B cell (primary cell): Measurements from ENCODE around the gene TUBG1. TPM values are rescaled to one million over a fixed set of nuclear protein-coding genes. Genes with fewer than 3 reads are reported as not detected.
A peak's percentile ranks its signal among the peaks of the same experiment; 100 is the strongest.

Experiments used
- ATAC-seq: fragments of 200-7000 bp; cut with Tn5 transposase; one replicate; pipeline ENCODE4 v1.10.0; 2021; ENCODE audit warnings: low read depth, mild to moderate bottlenecking, moderate number of reproducible peaks, moderate library complexity
- CTCF ChIA-PET: fragments of 350-600 bp; sonication (Branson Sonifier 250); formaldehyde crosslinking; loops from one replicate; lab custom pipeline; 2021; ENCODE audit warnings: antibody characterized with exemption, inconsistent platforms; lab: Charles Lee
- POLR2A ChIA-PET: fragments of 350-600 bp; sonication (Branson Sonifier 250); formaldehyde crosslinking; loops from one replicate; lab custom pipeline; 2021; ENCODE audit warnings: antibody characterized with exemption; lab: Charles Lee
- DNase-seq: peaks from one replicate; pipeline ENCODE4 v3.0.0; 2013
- H2AFZ ChIP-seq: 2 replicates; pipeline ENCODE4 v1.6.1; 2012; ENCODE audit warnings: mild to moderate bottlenecking, low read depth, low read length; ENCODE audit not compliant: insufficient read depth, poor library complexity, severe bottlenecking
- H3K27ac ChIP-seq, 2 donors: 1 replicate in 1 of 2; 2 replicates in 1 of 2; pipeline ENCODE4 v1.5.1; 2012 to 2013; ENCODE audit warnings: low read length in 2 of 2, mild to moderate bottlenecking in 2 of 2, moderate library complexity in 1 of 2
- H3K27me3 ChIP-seq, 4 experiments: fragments of 200-600 bp in 1 of 4; sonication (generic) in 1 of 4; replicated peaks in 1 of 4; 1 replicate in 2 of 4; 2 replicates in 2 of 4; pipeline versions ENCODE4 v1.6.1 to v1.7.0; 2013 to 2016; ENCODE audit warnings: low read length in 3 of 4, mild to moderate bottlenecking in 2 of 4, mixed read lengths in 1 of 4, moderate library complexity in 1 of 4; ENCODE audit not compliant: insufficient read depth in 4 of 4, control insufficient read depth in 3 of 4; ENCODE audit errors: control extremely low read depth in 1 of 4
- H3K36me3 ChIP-seq, 2 experiments: replicated peaks in 1 of 2; 1 replicate in 1 of 2; 2 replicates in 1 of 2; pipeline versions ENCODE4 v1.6.1 to v1.7.1; 2013; ENCODE audit warnings: low read length in 1 of 2; ENCODE audit not compliant: insufficient read depth in 2 of 2, control insufficient read depth in 1 of 2; ENCODE audit errors: control extremely low read depth in 1 of 2, extremely low read depth in 1 of 2
- H3K4me1 ChIP-seq, 2 donors: fragments of 200-600 bp in 1 of 2; sonication (generic) in 1 of 2; 1 replicate in 1 of 2; 2 replicates in 1 of 2; pipeline versions ENCODE4 v1.5.1 to v1.6.1; 2013 to 2017; ENCODE audit warnings: low read length in 2 of 2; ENCODE audit not compliant: control insufficient read depth in 2 of 2, insufficient read depth in 2 of 2
- H3K4me2 ChIP-seq: replicated peaks from 2 replicates; pipeline ENCODE3; 2012; ENCODE audit warnings: mild to moderate bottlenecking, low read depth, low read length; ENCODE audit not compliant: poor library complexity, severe bottlenecking
- H3K4me3 ChIP-seq, 5 experiments: fragments of 200-600 bp in 1 of 5; sonication (generic) in 1 of 5; 1 replicate in 3 of 5; 2 replicates in 2 of 5; pipeline versions ENCODE4 v1.5.1 to v1.7.0; 2011 to 2016; ENCODE audit warnings: low read length in 4 of 5, mild to moderate bottlenecking in 4 of 5, low read depth in 2 of 5, control low read depth in 1 of 5, moderate library complexity in 1 of 5; ENCODE audit not compliant: insufficient read depth in 1 of 5; ENCODE audit errors: control extremely low read depth in 1 of 5, extremely low read depth in 1 of 5
- H3K79me2 ChIP-seq: fragments of 200-600 bp; sonication (generic); one replicate; pipeline ENCODE4 v1.6.0; 2016; ENCODE audit warnings: low read length; ENCODE audit not compliant: control insufficient read depth, insufficient read depth
- H3K9ac ChIP-seq: fragments of 200-600 bp; sonication (generic); 2 replicates; pipeline ENCODE4 v1.6.1; 2017; ENCODE audit warnings: mild to moderate bottlenecking, low read length, moderate library complexity
- H3K9me3 ChIP-seq, 3 donors: one replicate each; pipeline versions ENCODE4 v1.6.1 to v1.7.1; 2013; ENCODE audit warnings: low read length in 2 of 3; ENCODE audit not compliant: control insufficient read depth in 2 of 3, insufficient read depth in 1 of 3; ENCODE audit errors: control extremely low read depth in 1 of 3
- H4K20me1 ChIP-seq: 2 replicates; pipeline ENCODE4 v1.6.0; 2012; ENCODE audit warnings: mild to moderate bottlenecking, low read length; ENCODE audit not compliant: insufficient read depth, control insufficient read depth, poor library complexity, severe bottlenecking
- H3K27ac Mint-ChIP-seq: one replicate; pipeline ENCODE4 v1.8.0; 2021; ENCODE audit warnings: mixed read lengths
- H3K27me3 Mint-ChIP-seq: one replicate; pipeline ENCODE4 v1.8.0; 2021; ENCODE audit warnings: mixed read lengths
- H3K4me1 Mint-ChIP-seq: one replicate; pipeline ENCODE4 v1.8.0; 2021; ENCODE audit warnings: mixed read lengths
- H3K4me3 Mint-ChIP-seq: one replicate; pipeline ENCODE4 v1.8.0; 2021; ENCODE audit warnings: mixed read lengths
- H3K9me3 Mint-ChIP-seq: one replicate; pipeline ENCODE4 v1.8.0; 2022; ENCODE audit warnings: mixed read lengths; ENCODE audit not compliant: insufficient read depth
- EZH2 ChIP-seq: IDR thresholded peaks from 2 replicates; pipeline ENCODE4 v1.6.1; 2012; ENCODE audit warnings: borderline replicate concordance, low read depth, mild to moderate bottlenecking, moderate library complexity, low read length; ENCODE audit not compliant: insufficient read depth, poor library complexity, severe bottlenecking
- WGBS: methylation state at CpG from one replicate; pipeline ENCODE4 v1.1.5; 2013; ENCODE audit warnings: missing lambda C conversion rate; ENCODE audit not compliant: insufficient coverage; 5-methylcytosine and 5-hydroxymethylcytosine counted together
- intact Hi-C: fragments of 100-400 bp; cut with micrococcal nuclease; formaldehyde crosslinking; loops from one replicate; pipeline ENCODE4 v1.10.0; 2022
- polyA plus RNA-seq: library from polyadenylated mRNA; depleted of rRNA; stranded (reverse); fragments of >200 nt; gene quantifications from 2 replicates; pipeline ENCODE4 v1.2.3, GENCODE V29; 2012
- total RNA-seq, 2 donors: library from RNA; stranded (reverse); fragments of 120-200 nt in 1 of 2; gene quantifications; 1 replicate in 1 of 2; 2 replicates in 1 of 2; pipeline versions ENCODE4 v1.2.3 to v1.2.4, GENCODE V29; 2013 to 2022
- TF ChIP-seq, protein P1 (sequence below): fragments of 200-600 bp; IDR thresholded peaks from one replicate; pipeline ENCODE4 v1.8.0; 2022; ENCODE audit warnings: antibody characterized with exemption, mild to moderate bottlenecking

Gene TUBG1
- total and polyA plus RNA-seq, 2 donors (not counting 1 experiment from before 2014, with no cell fraction given), result 17.2 to 19.5 TPM

DNA sequence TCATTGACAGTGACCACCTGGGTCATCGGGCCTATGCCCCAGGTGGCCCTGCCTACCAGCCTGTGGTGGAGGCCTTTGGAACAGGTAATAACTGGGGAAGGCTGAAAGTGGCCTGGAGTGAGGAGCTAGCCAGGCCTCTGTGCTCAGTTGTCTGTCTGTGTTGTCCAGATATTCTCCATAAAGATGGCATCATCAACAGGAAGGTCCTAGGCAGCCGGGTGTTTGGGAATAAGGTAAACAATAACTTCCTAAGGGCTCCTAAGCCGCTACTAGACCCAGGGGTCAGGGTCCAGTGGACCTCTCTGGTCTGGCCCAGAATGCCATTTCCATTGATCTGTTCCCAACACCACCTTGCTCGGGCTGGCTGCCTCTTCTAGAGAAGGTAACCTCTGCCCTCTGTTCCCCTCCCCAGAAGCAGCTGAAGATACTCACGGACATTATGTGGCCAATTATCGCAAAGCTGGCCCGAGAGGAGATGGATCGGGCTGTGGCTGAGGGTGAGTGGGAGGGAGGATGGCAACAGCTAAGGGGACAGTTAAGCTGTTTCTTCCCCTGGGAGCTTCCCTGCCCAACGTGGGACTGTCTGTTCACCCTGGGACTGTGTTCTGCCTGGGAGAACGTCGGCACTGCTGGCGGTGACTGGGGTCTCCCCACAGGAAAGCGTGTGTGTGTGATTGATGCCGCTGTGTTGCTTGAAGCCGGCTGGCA, 44.5 kb upstream of the TUBG1 start:
- WGBS, result over 99% methylated on average over 11 of the region's 15 CpGs

More for the DNA sequence above, 44.5 kb upstream of the TUBG1 start:
- Histone ChIP-seq H3K4me1 (peaks cover 31 to 49% of the 10 kb centered on the region in 2 donors), H4K20me1 (peaks cover 25% of the 10 kb centered on the region), H3K27ac (peak overlapping the region in 1 of 2 donors; percentile 34), H3K4me3 (no peak overlapping the region), H3K9ac (no peak overlapping the region), H3K4me2 (no peak overlapping the region), H2AFZ (no peak overlapping the region), H3K27me3 (no peaks in the 10 kb centered on the region), H3K36me3 (peaks cover 0 to 38% of the 10 kb centered on the region in 2 experiments), H3K9me3 (no peaks in the 10 kb centered on the region), H3K79me2 (peaks cover 69% of the 10 kb centered on the region)
- DNase-seq (no peak), ATAC-seq (no peak)
- TF ChIP-seq, protein P1, sequence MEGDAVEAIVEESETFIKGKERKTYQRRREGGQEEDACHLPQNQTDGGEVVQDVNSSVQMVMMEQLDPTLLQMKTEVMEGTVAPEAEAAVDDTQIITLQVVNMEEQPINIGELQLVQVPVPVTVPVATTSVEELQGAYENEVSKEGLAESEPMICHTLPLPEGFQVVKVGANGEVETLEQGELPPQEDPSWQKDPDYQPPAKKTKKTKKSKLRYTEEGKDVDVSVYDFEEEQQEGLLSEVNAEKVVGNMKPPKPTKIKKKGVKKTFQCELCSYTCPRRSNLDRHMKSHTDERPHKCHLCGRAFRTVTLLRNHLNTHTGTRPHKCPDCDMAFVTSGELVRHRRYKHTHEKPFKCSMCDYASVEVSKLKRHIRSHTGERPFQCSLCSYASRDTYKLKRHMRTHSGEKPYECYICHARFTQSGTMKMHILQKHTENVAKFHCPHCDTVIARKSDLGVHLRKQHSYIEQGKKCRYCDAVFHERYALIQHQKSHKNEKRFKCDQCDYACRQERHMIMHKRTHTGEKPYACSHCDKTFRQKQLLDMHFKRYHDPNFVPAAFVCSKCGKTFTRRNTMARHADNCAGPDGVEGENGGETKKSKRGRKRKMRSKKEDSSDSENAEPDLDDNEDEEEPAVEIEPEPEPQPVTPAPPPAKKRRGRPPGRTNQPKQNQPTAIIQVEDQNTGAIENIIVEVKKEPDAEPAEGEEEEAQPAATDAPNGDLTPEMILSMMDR, result no peak
- TF ChIP-seq EZH2, result no peak
- POLR2A ChIA-PET, result interaction anchor here (0.6 to 0.7 kb wide), 2 partner anchors 8 to 87 kb away, joined by 3 to 5 read pairs; no protein-coding TSS in a partner anchor
- Mint-ChIP-seq H3K27me3 (no peaks in the 10 kb centered on the region), H3K4me3 (peak overlapping the region; percentile 19), H3K27ac (peak overlapping the region; percentile 65), H3K4me1 (peaks cover 45% of the 10 kb centered on the region), H3K9me3 (no peaks in the 10 kb centered on the region)
- CTCF ChIA-PET, result interaction anchor here (0.8 to 6.4 kb wide), 4 partner anchors 10 to 105 kb away, joined by 3 to 51 read pairs (median 4); partner anchors contain the start of gene PSMC3IP
- intact Hi-C loops, result loop anchor here (5.0 kb wide), 1 partner anchor 112 kb away; the partner anchor contains the start of gene PLEKHH3
